GM18873 (cell line): ENCODE measurements around the gene CFAP410.
"Not testable (repeated sequence)": the region's sequence is repeated elsewhere in the genome, so short reads cannot be mapped to it uniquely, and the experiment has no call there.

Experiments
- ATAC-seq: cut with Tn5 transposase; IDR thresholded peaks from one replicate; pipeline ENCODE4 v1.9.1; 2021; ENCODE audit warnings: mild to moderate bottlenecking, moderate library complexity, moderate number of reproducible peaks; ENCODE audit not compliant: unreplicated experiment, low FRiP score

CFAP410 gene

DNA sequence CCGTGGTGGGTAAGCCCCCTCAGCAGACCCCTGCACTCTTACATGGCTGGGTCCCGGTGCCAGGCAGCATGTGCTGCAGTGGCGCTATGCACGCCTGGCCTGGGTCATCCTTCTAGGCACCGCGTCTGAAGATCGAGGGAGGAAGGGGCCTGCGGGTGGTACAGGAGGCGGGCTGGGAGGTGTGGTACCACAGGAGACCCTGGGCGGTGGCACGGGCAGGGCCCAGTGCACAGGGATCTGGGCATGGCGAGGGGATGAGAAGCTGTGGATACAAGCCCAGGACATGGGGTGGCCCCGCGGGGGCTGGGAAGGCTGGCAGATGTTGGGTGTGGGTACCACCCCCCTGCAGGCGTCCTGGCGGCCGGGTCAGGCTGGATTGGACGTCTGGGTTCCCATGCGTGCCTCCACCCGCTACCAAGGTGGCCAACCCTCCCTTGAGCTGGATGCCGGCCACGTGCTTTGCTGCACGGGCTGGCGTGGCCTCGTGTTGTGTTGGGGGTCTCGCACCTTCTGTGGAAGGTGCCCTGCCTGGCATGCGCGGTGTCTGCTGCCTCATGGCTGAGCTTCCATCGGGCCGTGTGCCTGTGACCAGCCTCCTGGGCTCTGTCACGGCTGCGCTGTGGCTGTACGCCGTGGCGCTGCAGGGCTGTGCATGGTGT, 19.7 kb downstream of the CFAP410 start:
- no peak for ATAC-seq

DNA sequence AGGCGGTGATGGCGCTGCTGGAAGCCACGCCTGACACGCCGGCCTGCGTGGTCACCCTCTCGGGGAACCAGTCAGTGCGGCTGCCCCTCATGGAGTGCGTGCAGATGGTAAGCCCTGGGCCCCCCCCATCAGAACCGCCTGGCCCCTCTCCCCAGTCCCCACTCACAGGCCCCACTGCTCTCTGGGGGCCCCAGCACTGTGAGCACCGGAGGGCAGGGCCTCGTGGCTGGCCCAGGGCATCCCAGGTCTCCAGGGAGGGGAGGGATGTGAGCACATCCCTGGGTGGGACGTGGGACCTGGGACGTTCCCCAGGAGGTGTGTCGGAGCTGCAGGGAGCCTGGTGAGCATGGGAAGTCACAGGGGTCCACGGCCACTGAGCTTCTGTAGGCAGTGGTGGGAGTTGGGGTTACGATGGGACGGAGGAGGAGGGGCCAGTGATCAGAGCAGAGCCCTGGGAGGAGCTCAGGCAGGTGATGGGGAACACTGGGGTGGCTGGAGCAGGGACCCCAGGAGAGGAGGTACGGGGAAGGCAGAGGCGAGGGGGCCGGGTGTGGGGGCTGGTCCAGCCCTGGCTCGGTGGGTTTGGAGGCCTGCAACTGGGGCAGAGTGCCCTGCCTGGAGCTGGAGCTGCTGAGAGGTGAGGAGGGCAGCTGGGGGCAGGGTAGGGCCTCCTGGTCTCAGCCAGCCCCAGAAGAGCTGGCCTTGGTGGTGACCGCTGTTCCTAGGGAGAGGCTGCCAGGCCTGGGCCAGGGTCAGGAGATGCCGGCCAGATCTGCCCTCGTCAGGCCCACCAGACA, 20.5 kb downstream of the CFAP410 start:
- no peak for ATAC-seq

GRCh38 chr21:44317871-44318270, 21.3 kb downstream of the CFAP410 start:
- ATAC-seq: no peak

DNA sequence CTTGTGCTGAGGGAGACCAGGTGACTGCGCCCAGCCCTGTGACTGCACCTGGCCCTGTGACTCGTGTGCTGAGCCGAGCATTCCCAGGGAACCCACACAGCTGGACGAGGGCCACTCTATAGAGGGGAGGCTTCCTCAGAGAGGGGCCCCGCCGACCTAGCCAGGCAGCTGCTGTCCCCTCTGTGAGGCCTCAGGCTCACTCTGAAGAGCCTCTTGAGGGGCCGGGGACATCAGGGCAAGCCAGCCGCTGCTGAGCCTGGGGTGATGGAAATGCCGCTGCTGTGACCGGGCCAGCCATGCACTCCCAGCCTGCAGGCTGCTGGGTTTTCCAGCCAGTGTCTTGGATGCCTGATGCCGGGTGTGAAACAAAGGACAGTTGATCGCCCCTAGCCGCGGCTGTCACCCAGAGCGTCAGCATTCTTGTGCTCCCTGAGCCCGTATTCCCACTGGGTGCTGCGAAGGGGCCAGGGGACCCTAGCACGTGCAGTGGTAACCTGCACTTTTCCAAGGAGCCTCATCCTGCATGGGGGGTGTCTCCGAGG, 21.9 kb downstream of the CFAP410 start:
- ATAC-seq: no peak

- no peak for ATAC-seq
Measured at GRCh38 chr21:44316277-44316900, 22.8 kb downstream of the CFAP410 start.

- ATAC-seq: no peak
Measured at GRCh38 chr21:44315691-44316203, 23.4 kb downstream of the CFAP410 start.

GRCh38 chr21:44314561-44314960, 24.6 kb downstream of the CFAP410 start:
- no peak for ATAC-seq

- no peak for ATAC-seq
Measured at GRCh38 chr21:44314128-44314527, 25.1 kb downstream of the CFAP410 start.

DNA sequence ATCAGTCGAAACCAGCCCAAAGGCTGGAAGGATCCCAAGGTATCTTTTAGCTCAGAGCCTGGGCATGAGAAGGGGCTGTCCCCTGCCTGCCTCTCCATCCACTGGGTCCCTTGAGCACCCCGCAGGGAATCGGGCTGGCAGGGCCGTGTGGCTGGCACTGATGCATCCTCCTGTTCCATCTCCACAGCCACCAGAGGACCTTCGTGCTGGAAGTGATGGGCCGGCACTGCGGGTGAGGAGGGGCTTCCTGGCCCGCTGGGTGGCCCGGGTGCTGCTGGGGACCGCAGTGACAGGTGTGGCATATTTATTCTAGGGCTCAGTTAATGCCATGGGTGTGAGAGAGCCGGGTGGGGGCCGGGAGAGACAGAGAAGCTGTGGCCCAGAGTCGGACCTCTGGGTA, 25.7 kb downstream of the CFAP410 start:
- no peak for ATAC-seq

- no peak for ATAC-seq
Measured at GRCh38 chr21:44312716-44313115, 26.5 kb downstream of the CFAP410 start.

DNA sequence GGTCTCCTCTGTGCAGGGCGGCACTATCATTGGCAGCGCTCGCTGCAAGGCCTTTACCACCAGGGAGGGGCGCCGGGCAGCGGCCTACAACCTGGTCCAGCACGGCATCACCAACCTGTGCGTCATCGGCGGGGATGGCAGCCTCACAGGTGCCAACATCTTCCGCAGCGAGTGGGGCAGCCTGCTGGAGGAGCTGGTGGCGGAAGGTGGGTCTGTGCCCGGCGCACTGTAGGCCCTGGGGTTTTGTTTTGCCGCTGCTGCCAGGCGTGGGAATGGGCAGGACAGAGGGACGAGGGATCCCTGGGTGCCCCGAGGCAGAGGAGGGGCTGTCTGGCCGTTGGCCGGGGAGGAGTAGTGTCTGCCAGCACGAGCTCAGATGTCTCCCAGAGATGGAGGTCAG, 27.1 kb downstream of the CFAP410 start:
- no peak for ATAC-seq

GRCh38 chr21:44310628-44311507, 28.3 kb downstream of the CFAP410 start:
- no peak for ATAC-seq

DNA sequence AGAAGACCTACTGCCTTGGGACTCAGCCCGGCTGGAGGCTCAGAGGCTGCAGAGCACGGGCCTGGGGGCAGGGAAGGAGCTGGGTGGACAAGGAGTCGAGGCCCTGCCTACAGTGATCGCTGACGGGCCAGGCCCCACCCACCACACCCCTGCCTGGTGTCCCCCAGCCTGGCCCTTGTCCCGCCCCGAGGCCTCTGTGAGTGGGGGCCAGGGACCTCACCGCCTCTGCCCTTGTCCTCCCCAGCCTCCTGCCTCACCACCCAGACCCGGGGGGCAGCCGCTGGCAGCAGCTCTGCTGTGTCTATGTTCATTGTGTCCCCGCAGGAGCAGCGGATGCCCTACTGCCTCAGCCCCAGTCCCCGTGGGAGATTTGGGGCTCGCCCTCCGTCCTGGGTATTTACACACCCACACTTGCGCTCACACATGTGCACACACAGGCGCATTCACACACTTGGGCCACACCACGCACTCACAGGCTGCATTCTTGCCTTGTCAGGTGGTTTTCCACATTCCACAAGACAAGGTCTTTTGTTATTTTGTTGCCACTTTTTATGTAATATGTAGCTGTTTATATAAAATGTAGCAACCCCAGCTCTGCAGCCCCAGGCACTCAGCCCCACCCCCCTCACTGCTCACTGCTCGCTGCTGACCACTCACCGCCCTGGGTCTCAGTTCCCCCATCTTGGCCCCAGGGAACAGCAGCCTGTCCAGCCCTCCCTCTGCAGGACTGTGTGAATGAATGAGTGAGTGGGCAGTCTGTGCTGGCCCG, 32.1 kb downstream of the CFAP410 start:
- ATAC-seq: no peak

DNA sequence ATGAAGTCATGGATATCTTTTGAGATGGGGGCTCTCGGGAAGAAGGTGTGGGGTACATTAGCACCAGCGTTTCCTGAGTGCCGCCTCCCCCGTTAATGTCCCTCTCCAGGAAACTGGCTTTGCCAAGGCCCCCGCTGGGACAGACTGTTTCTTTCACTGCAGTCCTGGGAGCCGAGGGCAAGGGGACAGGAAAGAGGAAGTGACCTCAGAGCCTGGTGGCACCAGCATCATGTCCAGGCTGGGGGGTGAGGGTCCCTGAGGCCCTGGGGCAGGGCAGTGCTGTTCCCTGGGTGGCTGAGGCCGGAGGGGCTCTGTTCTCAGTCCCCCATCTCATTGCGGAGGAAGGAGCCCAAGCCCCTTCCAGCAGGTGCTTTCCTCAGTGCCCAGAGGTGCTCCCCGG, 33.5 kb downstream of the CFAP410 start:
- ATAC-seq: no peak

DNA sequence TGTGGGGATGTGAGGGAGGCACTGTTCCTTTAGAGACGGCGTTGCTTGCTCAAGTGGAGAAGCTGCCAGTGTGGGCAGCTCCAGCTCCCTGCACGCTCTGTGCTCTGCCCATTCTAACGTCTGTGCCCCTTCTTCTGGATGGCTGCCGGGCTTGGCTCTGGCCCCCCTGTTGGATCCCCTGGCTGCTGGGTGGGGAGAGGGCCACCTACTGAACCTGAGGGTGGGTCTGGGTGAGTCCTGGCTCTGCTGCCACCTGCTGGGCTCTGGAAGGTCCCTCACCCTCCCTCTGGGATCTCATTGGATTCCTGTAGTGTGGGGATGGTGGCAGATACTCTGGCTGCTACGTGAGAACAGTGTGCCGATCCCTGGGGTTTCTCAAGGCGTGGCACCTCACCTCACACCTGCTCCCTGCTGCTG, 34.3 kb downstream of the CFAP410 start:
- no peak for ATAC-seq

DNA sequence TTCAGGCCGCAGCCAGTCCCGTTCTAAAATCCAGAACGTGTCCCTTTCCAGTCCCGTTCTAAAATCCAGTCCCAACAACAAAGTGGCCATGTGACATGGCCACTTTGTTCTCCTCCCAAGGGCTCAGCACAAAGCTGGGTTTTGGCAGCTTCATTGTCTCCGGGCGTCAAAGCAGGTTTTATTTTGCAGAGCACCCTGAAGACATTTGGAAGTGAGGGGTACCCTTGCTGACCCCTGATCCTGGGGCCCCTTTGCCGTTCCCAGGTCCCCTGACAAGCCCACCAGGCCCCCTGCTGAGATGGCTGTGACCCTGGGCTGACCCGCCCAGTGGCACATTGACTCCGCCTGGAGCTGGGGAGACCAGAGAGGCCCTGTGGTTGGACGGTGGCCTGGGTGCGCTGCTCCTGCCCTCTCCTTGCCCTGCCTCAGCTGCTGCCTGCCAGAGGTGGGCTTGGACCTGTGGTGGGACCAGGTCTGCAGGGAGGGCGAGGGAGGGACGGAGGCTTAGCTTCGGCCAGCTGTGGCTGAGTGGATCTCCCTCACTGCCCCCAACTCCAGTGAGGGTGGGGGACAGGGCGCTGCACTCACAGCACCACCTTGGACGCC, 35.1 kb downstream of the CFAP410 start:
- no peak for ATAC-seq

- ATAC-seq: no peak
Measured at GRCh38 chr21:44303490-44303981, 35.7 kb downstream of the CFAP410 start.

GRCh38 chr21:44302573-44303401, 36.4 kb downstream of the CFAP410 start:
- not testable (repeated sequence) for ATAC-seq
